ENCODE data around the gene HSD17B8. TPM values are rescaled to one million over a fixed set of nuclear protein-coding genes. Genes with fewer than 3 reads are reported as not detected.

HSD17B8 gene
- polyA plus RNA-seq, 2 of the 4 experiments (the other 2 are of a cell fraction) = 9.5 to 16.5 TPM

GRCh38 chr6:33174784-33175183 is 29.7 kb upstream of the HSD17B8 start (continued):
- TF ChIP-seq JUN (IDR thresholded peaks at IDR 0.05) = no peak
- TF ChIP-seq PHF8 (IDR thresholded peaks at IDR 0.05; ENCODE audit: borderline replicate concordance, low read depth) = no peak
- no peak for TF ChIP-seq CHD2 (IDR thresholded peaks at IDR 0.05; ENCODE audit: low read length, partially characterized antibody)
- no peak for TF ChIP-seq EP300 (IDR thresholded peaks at IDR 0.05)

GRCh38 chr6:33175436-33176069 is 28.9 kb upstream of the HSD17B8 start:
- FAIRE-seq = no peak
- ChIA-PET CTCF (interaction anchor here (0.7 to 3.9 kb wide), 3 partner anchors 14 to 337 kb away, joined by 3 to 27 read pairs (median 6); partner anchors contain the start of gene TAP2), POLR2A (no interaction called here)
- Histone ChIP-seq H3K27ac (no peak overlapping the region), H3K4me1 (no peaks in the 10 kb centered on the region), H3K4me2 (no peak overlapping the region), H3K4me3 (no peak overlapping the region), H3K9me3 (no peaks in the 10 kb centered on the region)
- TF ChIP-seq POLR2AphosphoS2 (conservative IDR thresholded peaks at IDR 0.05; ENCODE audit: low read length) = no peak
- TF ChIP-seq CBX2 (IDR thresholded peaks at IDR 0.05; ENCODE audit: borderline replicate concordance, low read depth) = no peak
- no peak for TF ChIP-seq MAFK (IDR thresholded peaks at IDR 0.05; ENCODE audit: partially characterized antibody)
- no peak for TF ChIP-seq ESRRA (IDR thresholded peaks at IDR 0.05; ENCODE audit: borderline replicate concordance, low read length)
- DNase-seq (ENCODE audit: low read depth in 1 of 2, low spot score in 1 of 2) = no peak
- ATAC-seq = peak in 1 of 2 experiments; percentile 67; a peak in 3 of 6 replicates
- WGBS (ENCODE audit: missing lambda C conversion rate) = 43% methylated on average over 7 of the region's 10 CpGs

- ATAC-seq (no peak), FAIRE-seq (no peak), DNase-seq (ENCODE audit: low read depth in 1 of 2, low spot score in 1 of 2) (no peak)
- H3K27ac ChIP-seq = no peak overlapping the region
- H3K4me2 ChIP-seq = no peak overlapping the region
- H3K4me1 ChIP-seq = no peaks in the 10 kb centered on the region
- H3K9me3 ChIP-seq = no peaks in the 10 kb centered on the region
- no peak for TF ChIP-seq USF2 (IDR thresholded peaks at IDR 0.05)
- no peak for TF ChIP-seq KDM5A (IDR thresholded peaks at IDR 0.05)
- no peak for TF ChIP-seq FOSL2 (IDR thresholded peaks at IDR 0.05)
- TF ChIP-seq FOSL2 (CRISPR knock-in tag; IDR thresholded peaks at IDR 0.05) = no peak
- TF ChIP-seq ESRRA (IDR thresholded peaks at IDR 0.05; ENCODE audit: borderline replicate concordance, low read length) = no peak
- no peak for TF ChIP-seq BCL3 (IDR thresholded peaks at IDR 0.05)
- TF ChIP-seq POLR2AphosphoS2 (conservative IDR thresholded peaks at IDR 0.05; ENCODE audit: low read length) = no peak
- no peak for TF ChIP-seq CTCF (IDR thresholded peaks at IDR 0.05)
- TF ChIP-seq E2F6 (IDR thresholded peaks at IDR 0.05; ENCODE audit: borderline replicate concordance, low read depth) = no peak
- no peak for TF ChIP-seq RARB (CRISPR knock-in tag; IDR thresholded peaks at IDR 0.05)
- TF ChIP-seq JUNB (IDR thresholded peaks at IDR 0.05) = no peak
- no peak for TF ChIP-seq HOXA7 (CRISPR knock-in tag; IDR thresholded peaks at IDR 0.05)
- TF ChIP-seq HOXB13 (CRISPR knock-in tag; IDR thresholded peaks at IDR 0.05; ENCODE audit: low read depth) = no peak
- no peak for TF ChIP-seq SREBF2 (IDR thresholded peaks at IDR 0.05)
- no peak for TF ChIP-seq EP300 (IDR thresholded peaks at IDR 0.05)
- TF ChIP-seq HDAC2 (IDR thresholded peaks at IDR 0.05) = no peak
- TF ChIP-seq RCOR1 (IDR thresholded peaks at IDR 0.05; ENCODE audit: low read depth, low read length) = no peak
- TF ChIP-seq FOSB (CRISPR knock-in tag; IDR thresholded peaks at IDR 0.05) = no peak
- no peak for TF ChIP-seq ZC3H11A (IDR thresholded peaks at IDR 0.05)
- no peak for TF ChIP-seq ZFP36 (IDR thresholded peaks at IDR 0.05; ENCODE audit: borderline replicate concordance, partially characterized antibody)
- no peak for TF ChIP-seq HEYL (CRISPR knock-in tag; IDR thresholded peaks at IDR 0.05)
- ChIA-PET POLR2A (interaction anchor here (0.9 kb wide), 1 partner anchor 23 kb away, joined by 4 read pairs; no protein-coding TSS in a partner anchor), CTCF (interaction anchor here (1.2 kb wide), 2 partner anchors 12 to 19 kb away, joined by 3 read pairs; no protein-coding TSS in a partner anchor)
- H3K4me3 ChIP-seq = no peak overlapping the region
- 50% methylated on average over 7 of the region's 7 CpGs for WGBS (ENCODE audit: missing lambda C conversion rate)
These were observed 27.5 kb upstream of the HSD17B8 start for GRCh38 chr6:33176906-33177305.
